IPS-11a (cell line): ENCODE results near the gene USP10.
"Not testable (repeated sequence)": the region's sequence is repeated elsewhere in the genome, so short reads cannot be mapped to it uniquely, and the experiment has no call there.

ENCODE experiments used
- H3K4me3 ChIP-seq: one replicate; pipeline ENCODE4 v1.5.1; 2013; ENCODE audit warnings: low read depth, low read length, control low read depth

USP10 gene

GRCh38 chr16:84672276-84673202, 27.3 kb upstream of the USP10 start:
- no peak overlapping the region for H3K4me3 ChIP-seq

GRCh38 chr16:84673203-84673535, 26.6 kb upstream of the USP10 start:
- no peak overlapping the region for H3K4me3 ChIP-seq

DNA sequence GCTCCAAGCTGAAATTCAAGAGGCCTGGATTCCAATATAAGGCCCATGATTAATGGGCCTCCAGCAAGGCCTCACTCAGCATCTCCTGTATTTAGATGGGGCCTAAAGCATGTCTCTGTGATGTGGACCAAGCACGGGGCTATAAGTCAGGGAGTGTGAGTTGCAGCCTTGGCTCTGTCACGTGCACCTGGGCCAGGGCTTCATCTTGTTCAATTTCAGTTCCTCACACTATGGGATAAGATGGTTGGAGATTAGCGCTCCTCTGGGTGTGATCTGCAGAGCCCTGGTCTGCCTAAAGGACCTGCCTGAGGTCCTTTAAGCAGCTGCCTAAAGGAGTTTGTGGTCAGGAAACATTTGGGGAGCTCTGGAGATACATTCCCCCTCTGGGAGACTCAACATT, 26.2 kb upstream of the USP10 start:
- no peak overlapping the region for H3K4me3 ChIP-seq

DNA sequence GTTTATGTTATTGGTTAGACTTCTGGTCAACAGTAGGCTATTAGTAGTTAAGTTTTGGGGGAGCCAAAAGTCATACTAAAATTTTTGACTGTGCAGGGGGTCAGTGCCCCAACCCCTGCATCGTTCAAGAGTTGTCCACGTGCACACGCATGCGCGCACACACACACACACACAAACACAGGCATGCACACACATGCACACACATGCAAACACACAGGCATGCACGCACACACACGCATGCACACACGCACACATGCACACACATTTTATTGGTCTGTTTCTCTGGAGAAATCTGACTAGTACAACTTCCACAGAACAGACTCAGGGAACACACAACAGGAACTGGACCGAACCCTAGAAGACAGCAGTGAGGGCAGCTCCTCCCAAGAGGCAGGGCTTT, 24.4 kb upstream of the USP10 start:
- no peak overlapping the region for H3K4me3 ChIP-seq

DNA sequence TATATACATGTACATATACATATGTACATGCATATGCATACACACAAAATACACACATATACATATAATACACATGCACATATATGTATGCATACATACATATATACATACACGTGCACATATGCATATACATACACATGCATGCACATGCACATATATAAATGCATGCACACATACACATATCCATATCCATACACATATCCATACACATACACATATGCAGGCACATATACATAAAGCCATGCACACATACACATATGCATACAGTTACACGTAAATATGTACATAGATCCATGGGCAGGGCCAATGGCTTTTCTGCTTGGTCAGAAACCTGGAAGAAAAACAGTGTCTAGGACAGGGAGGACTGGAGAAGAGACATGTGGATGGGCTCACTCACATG, 23.9 kb upstream of the USP10 start:
- H3K4me3 ChIP-seq: no peak overlapping the region

DNA sequence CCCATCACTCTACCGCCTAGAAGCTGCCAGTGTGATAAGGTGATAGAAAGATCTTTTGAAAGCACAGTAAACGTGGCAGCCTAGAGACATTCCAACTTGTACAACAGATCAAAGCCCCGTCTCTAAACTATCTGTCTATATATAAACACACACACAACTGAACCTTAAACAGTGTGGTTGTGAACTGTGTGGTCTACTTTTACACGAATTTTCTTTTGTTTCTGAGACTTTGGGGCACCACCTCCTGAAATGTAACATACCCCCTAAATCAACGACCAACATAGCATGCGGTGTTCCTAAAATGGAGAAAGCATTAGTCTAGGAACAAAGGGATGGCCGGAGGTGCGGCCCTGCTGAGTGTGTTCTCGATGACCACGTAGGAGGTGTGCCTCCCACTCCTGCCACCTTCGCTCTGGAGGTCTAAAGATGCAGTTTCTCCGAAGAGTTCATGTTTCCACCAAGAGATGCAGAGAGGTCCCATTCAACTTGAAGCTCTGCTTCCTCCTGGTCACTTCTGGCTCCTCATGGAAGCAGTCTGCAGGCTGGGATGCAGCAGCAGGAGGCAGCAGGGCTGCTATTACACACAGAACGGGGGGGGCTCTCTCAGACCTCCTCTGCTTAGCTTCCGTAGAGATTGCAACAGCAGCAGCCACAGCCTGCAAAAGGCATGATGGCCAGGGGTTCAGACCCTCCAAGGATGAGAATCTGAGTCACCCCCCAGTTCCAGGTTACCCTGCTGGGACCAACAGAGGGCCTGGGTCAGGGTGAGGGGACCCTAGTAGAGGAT, 22.6 kb upstream of the USP10 start:
- H3K4me3 ChIP-seq: no peak overlapping the region

DNA sequence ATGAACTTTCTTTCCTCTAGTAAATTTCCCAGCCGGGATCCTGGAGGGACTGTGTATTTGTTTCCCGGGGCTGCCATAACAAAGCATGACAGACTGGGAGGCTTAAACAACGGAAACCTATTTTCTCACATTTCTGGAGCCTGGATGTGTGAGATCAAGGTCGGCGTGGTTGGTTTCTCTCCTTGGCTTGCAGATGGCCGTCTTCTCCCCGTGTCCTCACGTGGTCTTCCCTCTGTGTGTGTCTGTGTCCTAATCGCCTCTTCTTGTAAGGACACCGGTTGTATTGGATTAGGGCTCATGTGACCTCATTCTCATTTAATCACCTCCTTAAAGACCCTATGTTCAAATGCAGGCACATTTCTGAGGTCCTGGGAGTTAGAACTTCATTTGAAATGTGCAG, 22.0 kb upstream of the USP10 start:
- H3K4me3 ChIP-seq: no peak overlapping the region

- H3K4me3 ChIP-seq: no peak overlapping the region
These were observed 21.3 kb upstream of the USP10 start for GRCh38 chr16:84678541-84678940.

DNA sequence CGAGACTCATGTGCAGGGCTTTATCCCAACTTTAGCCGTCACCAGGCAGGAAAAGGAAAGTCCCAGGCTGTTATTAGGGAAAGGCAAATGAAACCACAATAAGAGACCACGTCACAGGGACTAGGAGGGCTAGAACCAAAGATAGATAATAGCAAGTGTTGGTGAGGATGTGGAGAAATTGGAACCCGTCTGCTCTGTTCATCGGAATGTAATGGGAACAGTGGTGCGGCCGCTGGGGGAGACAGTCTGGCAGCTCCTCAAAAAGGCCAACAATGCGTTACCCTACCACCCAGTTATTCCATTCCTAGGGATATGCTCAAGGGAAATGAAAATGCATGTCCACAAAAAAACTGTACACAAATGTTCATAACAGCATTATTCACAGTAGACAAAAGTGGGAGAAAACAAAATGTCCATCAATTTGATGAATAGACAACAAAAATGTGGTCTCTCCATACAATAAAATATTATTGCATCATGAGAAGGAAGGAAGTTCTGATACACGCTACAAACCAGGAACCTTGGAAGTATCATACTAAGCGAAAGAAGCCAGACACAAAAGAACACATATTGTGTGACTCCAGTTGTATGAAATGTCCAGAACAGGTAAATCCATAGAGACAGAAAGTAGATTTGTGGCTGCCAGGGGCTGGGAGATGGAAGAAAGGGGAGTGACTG, 19.5 kb upstream of the USP10 start:
- no peak overlapping the region for H3K4me3 ChIP-seq

DNA sequence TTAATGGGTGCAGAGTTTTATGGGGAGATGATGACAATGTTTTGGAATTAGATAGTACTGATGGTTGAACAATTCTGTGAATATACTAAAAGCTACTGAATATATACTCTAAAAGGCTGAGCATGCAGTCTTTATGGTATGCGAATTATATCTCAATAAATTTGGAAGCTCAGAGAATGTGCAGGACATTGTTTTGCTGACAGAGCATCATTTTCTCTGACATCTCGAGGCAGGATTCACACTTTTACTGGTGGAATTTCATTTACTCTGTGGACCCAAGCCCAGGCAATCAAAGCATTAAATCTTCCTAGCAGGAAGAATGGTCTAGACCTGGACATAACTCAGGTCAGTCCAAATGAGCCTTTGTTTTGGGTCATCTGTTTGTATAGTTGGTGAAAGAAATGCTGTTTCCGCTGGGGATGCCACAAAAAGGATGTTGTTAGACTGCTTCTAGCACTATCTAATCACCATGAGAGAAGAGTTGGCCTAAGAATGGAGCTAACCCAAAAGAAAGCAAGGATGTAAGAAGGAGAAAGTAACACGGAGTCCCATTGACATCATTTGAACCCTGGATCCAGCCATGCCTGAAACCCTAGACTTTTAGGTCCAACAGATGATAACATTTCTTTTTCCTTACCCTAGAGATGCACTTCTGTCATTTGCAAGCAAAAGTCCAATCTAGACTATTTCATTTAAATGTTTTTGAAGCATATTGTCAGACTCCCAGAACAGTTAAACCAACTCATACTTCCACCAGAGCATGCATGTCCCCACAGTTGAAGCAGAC, 18.8 kb upstream of the USP10 start:
- no peak overlapping the region for H3K4me3 ChIP-seq

GRCh38 chr16:84683691-84684591, 15.9 kb upstream of the USP10 start:
- H3K4me3 ChIP-seq: no peak overlapping the region

DNA sequence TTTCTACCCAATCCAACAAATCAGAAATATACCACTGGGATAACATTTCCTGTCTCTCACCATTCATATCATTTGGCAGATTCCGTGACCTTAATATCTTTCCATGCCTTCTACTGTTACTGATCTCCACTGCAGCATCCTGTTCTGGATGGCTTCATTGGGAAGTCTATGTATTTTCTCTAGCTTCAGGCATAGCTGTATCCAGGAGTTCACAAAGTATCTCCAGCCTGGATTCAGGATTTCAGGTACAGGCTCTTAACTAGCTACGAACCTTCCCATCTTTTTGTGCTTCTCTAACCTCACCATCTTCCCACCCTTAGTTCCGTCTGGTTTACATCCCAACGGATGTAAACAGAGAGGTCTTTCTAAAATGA, 15.2 kb upstream of the USP10 start:
- no peak overlapping the region for H3K4me3 ChIP-seq

DNA sequence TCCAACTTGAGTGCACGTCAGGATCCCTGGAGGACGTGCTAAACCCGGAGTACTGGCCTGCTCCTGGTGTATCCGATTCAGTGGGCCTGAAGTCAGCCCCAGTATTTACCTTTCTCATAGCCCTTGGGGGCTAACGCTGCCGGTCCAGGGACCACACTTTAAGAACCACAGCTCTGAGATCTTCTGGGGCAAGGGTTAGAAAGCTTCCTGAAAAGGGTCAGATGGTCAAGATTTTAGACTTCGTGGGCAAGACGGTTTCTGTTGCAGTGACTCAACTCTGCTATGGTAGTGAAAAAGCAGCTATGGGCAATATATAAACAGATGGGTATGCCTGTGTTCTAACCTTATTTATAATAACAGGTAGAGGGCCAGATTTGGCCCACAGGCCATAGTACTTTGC, 14.6 kb upstream of the USP10 start:
- H3K4me3 ChIP-seq: no peak overlapping the region

GRCh38 chr16:84686707-84687298, 13.0 kb upstream of the USP10 start:
- H3K4me3 ChIP-seq: no peak overlapping the region

DNA sequence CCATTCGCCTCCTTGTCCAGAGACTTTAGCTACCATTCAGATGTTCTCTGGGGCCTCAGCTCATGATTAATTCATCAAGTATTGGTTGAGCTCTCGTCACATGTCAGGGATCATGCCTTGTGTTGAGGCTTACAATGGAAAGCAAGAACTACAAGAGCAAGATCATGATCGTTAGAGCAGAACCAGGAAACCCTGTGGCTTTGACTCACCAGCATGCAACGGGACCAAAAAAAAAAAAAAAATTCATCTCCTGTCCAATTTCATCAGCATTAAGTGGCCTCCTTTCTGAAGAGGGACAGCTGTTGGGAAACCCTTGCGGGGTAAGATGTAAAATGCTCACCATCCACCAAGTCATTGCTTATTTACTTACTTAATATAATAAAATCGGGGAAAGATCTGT, 12.1 kb upstream of the USP10 start:
- H3K4me3 ChIP-seq: no peak overlapping the region

DNA sequence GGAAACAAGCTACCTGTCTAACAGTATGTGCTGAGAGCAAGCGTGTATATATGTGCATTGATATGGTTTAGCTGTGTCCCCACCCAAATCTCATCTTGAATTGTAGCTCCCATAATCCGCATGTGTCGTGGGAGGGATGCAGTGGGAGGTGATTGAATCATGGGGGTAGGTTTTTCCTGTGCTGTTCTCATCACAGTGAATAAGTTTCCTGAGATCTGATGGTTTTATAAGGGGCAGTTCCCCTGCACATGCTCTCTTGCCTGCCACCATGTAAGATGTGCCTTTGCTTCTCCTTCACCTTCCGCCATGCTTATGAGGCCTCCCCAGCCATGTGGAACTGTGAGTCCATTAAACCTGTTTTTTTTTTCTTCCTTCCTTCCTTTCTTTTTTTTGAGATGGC, 11.6 kb upstream of the USP10 start:
- not testable (repeated sequence) for H3K4me3 ChIP-seq

DNA sequence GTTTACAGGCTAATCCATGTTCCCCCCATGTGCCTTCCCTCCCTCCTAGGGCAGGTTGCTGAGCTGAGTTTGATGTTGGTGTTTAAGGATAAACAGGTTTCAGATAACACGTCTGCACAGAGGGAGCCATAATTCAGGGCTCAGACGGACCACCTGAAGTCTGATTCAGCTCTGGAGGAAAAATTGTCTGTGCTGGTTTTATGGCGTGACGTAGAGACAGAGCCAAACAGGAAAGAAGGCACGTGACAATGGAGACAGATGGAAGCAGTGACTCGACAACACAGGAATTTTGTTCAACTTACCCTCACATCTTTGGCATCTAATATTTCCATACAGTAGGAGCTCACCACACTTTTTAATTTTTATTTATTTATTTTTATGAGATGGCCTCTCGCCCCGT, 10.7 kb upstream of the USP10 start:
- no peak overlapping the region for H3K4me3 ChIP-seq

DNA sequence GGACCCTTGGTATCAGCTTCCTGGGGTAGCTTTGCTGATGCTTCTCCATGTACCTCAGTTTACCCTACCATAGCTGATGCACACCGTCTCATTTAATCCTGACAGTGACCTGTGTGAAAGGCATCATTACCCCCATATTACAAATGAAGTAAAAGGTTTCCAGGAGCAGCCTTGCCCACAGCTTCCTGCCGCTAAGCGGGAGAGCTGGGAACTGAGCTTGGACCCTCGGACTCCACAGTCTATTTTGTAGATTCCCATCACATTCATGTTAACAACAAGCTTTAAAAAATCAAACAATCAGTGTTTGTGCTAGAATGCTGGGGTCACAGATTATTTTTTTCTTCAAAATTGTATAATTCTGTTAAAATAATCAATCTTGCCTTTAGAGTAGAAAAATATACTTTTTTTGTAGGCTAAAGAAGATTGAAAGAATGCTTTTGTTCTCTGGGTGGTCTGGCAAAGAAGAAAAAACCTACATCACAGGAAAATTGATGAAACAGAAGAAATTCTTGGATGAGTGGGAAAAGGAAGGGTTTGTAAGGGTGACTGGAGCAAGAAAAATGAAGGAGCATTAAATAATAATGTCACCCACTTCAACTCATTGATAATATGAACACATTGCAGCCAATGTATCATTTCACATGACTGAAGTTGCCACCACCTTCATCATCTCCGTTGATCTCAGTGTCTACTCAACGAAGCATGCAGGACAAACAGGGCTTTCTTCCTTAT, 9.5 kb upstream of the USP10 start:
- no peak overlapping the region for H3K4me3 ChIP-seq
